Testis (tissue), 3 donors: ENCODE results near the gene IQSEC3. TPM values are rescaled to one million over a fixed set of nuclear protein-coding genes. Genes with fewer than 3 reads are reported as not detected.

ENCODE experiments used
- DNase-seq: peaks from one replicate; pipeline ENCODE4 v3.0.0-alpha.2; 2019
- H3K27ac ChIP-seq, 2 donors: fragments of 200-600 bp; sonication (generic); one replicate each; pipeline ENCODE4 v1.5.1; 2019
- H3K27me3 ChIP-seq: fragments of 200-600 bp; sonication (generic); one replicate; pipeline ENCODE4 v1.5.1; 2019
- H3K36me3 ChIP-seq: fragments of 200-600 bp; sonication (generic); one replicate; pipeline ENCODE4 v1.5.1; 2017; ENCODE audit warnings: low read depth; ENCODE audit errors: missing control alignments
- H3K4me1 ChIP-seq: fragments of 200-600 bp; sonication (generic); one replicate; pipeline ENCODE4 v1.5.1; 2019
- H3K4me3 ChIP-seq, 2 donors: fragments of 200-600 bp; sonication (generic); one replicate each; pipeline ENCODE4 v1.5.1; 2017 to 2019
- H3K9me3 ChIP-seq: fragments of 200-600 bp; sonication (generic); one replicate; pipeline ENCODE4 v1.5.1; 2017
- POLR2A ChIP-seq: fragments of 450-650 bp; IDR thresholded peaks from one replicate; pipeline ENCODE4 v1.6.1; 2017; ENCODE audit warnings: antibody characterized with exemption, mild to moderate bottlenecking, moderate library complexity
- whole genome bisulfite sequencing, 2 donors: methylation state at CpG; one replicate each; pipeline ENCODE4 v1.1.5; 2018; 5-methylcytosine and 5-hydroxymethylcytosine counted together
- intact Hi-C: fragments of 100-400 bp; cut with DNase I; formaldehyde crosslinking; loops from one replicate; pipeline ENCODE4 v1.15.1; 2023; ENCODE audit warnings: low total_unique reads
- polyA plus RNA-seq: library from polyadenylated mRNA; stranded (reverse); fragments of 350-450 nt; fragmentation: Illumina TruSeq; extraction: RNeasy Lipid Tissue Mini Kit (QIAGEN cat#74804); gene quantifications from one replicate; pipeline ENCODE4 v1.2.3, GENCODE V29; 2014; ENCODE audit warnings: low read depth, low replicate concordance; ENCODE audit not compliant: insufficient read depth
- total RNA-seq, 2 donors: library from RNA; depleted of rRNA; stranded (reverse); fragments of >200 nt; gene quantifications; one replicate each; pipeline ENCODE4 v1.2.3, GENCODE V29; 2016
- TF ChIP-seq, protein P1 (sequence below), 3 experiments: fragments of 450-650 bp in 2 of 3; fragments of 200-600 bp in 1 of 3; sonication (generic) in 1 of 3; IDR thresholded peaks; one replicate each; pipeline ENCODE4 v1.5.1; 2016 to 2019; ENCODE audit warnings: antibody characterized with exemption in 3 of 3, mild to moderate bottlenecking in 2 of 3, moderate library complexity in 1 of 3

The IQSEC3 gene
- total and polyA plus RNA-seq, 3 donors from 2014 or later, result 3.9 to 12.2 (median 4.5) TPM

DNA sequence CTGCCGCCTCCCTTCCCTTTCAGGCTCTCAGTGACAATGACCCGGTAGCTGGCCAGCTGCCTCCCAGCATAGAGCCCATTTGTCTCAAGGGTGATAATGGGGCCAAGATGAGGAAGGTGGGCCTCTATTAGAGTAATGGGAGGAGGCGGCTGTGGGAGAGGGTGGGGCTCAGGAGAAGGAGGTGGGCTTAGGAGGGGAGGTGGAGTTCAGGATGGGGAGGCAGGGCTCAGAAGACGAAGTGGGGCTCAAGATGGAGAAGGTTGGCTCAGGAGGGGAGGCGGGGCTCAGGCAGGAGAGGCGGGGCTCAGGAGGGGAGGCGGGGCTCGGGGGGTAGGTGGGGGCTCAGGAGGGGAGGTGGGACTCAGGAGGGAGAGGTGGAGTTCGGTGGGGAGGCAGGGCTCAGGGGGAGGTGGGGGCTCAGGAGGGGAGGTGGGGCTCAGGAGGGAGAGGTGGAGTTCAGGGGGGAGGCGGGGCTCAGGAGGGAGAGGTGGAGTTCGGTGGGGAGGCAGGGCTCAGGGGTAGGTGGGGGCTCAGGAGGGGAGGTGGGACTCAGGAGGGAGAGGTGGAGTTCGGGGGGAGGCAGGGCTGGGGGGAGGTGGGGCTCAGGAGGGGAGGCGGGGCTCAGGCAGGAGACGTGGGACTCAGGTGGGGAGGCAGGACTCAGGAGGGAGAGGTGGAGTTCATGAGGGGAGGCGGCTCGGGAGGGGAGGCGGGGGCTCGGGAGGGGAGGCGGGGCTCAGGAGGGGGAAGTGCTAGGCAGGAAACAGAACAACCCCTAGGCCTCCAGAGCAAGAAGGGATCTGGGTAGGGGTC is 36.8 kb downstream of the IQSEC3 start:
- no peak overlapping the region for H3K27ac ChIP-seq
- H3K4me1 ChIP-seq, result no peaks in the 10 kb centered on the region
- no peaks in the 10 kb centered on the region for H3K36me3 ChIP-seq
- TF ChIP-seq, protein P1, sequence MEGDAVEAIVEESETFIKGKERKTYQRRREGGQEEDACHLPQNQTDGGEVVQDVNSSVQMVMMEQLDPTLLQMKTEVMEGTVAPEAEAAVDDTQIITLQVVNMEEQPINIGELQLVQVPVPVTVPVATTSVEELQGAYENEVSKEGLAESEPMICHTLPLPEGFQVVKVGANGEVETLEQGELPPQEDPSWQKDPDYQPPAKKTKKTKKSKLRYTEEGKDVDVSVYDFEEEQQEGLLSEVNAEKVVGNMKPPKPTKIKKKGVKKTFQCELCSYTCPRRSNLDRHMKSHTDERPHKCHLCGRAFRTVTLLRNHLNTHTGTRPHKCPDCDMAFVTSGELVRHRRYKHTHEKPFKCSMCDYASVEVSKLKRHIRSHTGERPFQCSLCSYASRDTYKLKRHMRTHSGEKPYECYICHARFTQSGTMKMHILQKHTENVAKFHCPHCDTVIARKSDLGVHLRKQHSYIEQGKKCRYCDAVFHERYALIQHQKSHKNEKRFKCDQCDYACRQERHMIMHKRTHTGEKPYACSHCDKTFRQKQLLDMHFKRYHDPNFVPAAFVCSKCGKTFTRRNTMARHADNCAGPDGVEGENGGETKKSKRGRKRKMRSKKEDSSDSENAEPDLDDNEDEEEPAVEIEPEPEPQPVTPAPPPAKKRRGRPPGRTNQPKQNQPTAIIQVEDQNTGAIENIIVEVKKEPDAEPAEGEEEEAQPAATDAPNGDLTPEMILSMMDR (IDR thresholded peaks at IDR 0.05), result no peak
- no peak for TF ChIP-seq POLR2A
- no peaks in the 10 kb centered on the region for H3K9me3 ChIP-seq
- WGBS, 2 donors, result 49 to 53% methylated on average over 13 to 17 of the region's 19 CpGs
- intact Hi-C loops, result no loop called here
- H3K4me3 ChIP-seq, result peak overlapping the region in 1 of 2 donors; percentile 18
- H3K27me3 ChIP-seq, result no peaks in the 10 kb centered on the region
- peak; percentile 68 for DNase-seq

DNA sequence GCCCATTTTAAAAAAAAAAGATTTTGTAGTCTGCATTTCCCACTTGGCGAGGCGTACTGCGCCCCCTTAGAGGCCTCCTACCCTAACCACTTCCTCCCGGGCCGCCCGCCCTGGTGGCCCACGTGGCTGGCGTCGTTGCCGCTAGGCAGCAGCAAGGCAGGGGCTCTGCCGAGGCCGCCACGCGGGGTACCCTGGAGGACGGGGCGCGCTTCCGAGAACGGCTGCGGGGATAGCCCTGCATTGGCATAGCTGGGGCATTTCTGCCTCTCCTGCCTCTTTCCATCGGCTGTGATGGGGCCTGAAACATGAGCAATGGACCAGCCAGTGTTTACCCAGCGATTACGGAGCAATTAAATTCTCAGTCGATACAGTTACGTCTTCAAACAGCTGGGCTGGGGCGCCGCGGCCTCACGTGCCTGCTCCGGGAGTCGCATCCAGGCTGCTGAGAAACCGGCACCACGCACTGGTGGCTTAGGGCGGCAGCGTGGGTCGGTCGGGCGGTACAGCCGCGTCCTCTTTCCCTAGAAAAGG is 38.0 kb downstream of the IQSEC3 start:
- peak; percentile 52 for DNase-seq
- Histone ChIP-seq H3K36me3 (no peaks in the 10 kb centered on the region), H3K27ac (no peak overlapping the region), H3K27me3 (no peaks in the 10 kb centered on the region), H3K4me1 (no peaks in the 10 kb centered on the region), H3K4me3 (peak overlapping the region in 1 of 2 donors; percentile 1), H3K9me3 (no peaks in the 10 kb centered on the region)
- intact Hi-C loops, result no loop called here
- TF ChIP-seq, protein P1 (IDR thresholded peaks at IDR 0.05), result no peak
- TF ChIP-seq POLR2A, result no peak
- 30 to 44% methylated on average over 34 to 40 of the region's 40 CpGs for WGBS, 2 donors

DNA sequence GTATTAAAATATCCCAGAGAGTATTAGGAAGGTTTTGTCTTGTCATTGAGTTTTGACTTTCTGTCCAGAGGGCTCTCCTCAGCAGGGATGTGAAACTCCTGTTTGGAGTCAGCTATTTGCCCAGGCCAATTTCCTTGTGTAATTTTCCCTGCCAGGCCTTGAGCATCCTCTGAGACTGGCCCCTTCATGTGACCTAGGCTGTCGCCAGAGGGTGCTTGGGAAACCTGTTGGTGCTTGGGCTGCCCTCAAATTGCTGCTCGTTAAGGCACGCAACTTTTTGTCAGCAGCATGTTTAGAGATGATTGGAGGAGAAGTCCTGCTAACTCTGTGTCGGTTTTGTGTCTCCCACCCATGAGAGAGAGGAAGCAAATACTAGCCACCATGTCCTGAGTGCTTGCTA is 39.1 kb downstream of the IQSEC3 start:
- H3K9me3 ChIP-seq, result no peaks in the 10 kb centered on the region
- H3K27ac ChIP-seq, result no peak overlapping the region
- WGBS, 2 donors, result 70 to 88% methylated on average over 4 of the region's 4 CpGs
- no peaks in the 10 kb centered on the region for H3K4me1 ChIP-seq
- no peaks in the 10 kb centered on the region for H3K27me3 ChIP-seq
- intact Hi-C loops, result no loop called here
- DNase-seq, result no peak
- H3K36me3 ChIP-seq, result no peaks in the 10 kb centered on the region
- H3K4me3 ChIP-seq, result no peak overlapping the region
- TF ChIP-seq, protein P1 (IDR thresholded peaks at IDR 0.05), result no peak
- no peak for TF ChIP-seq POLR2A

DNA sequence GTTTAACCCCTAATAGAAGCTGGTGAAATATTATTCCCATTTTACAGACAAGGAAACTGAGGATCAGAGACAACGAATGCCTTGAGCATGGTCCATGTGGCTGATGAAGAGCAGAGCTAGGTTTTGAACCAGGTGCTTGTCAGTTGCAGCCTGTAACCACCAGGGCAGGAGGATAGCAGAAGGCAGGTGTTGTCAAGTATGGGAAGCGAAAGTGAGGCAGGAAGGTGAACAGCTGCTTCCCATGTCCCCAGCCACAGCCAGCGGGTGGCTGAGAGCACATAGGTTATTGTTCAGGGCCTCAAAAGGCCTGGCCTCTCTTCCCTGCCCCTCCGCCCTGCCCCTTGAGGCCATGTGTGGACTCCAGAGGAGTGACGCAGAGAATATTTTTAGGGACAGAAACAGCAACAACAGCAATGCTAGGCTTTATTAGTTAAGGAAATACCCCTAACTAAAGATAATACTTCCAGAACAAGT is 39.6 kb downstream of the IQSEC3 start:
- H3K4me3 ChIP-seq, result no peak overlapping the region
- 85 to 88% methylated on average over 5 of the region's 5 CpGs for WGBS, 2 donors
- H3K9me3 ChIP-seq, result no peaks in the 10 kb centered on the region
- intact Hi-C loops, result no loop called here
- H3K27me3 ChIP-seq, result no peaks in the 10 kb centered on the region
- no peaks in the 10 kb centered on the region for H3K4me1 ChIP-seq
- no peak for TF ChIP-seq POLR2A
- TF ChIP-seq, protein P1 (IDR thresholded peaks at IDR 0.05), result no peak
- no peak for DNase-seq
- no peak overlapping the region for H3K27ac ChIP-seq
- H3K36me3 ChIP-seq, result no peaks in the 10 kb centered on the region
